Epithelial cell of prostate (primary cell): ENCODE data around the gene FLNA.
"Not testable (repeated sequence)": the region's sequence is repeated elsewhere in the genome, so short reads cannot be mapped to it uniquely, and the experiment has no call there.

ENCODE experiments used
- DNase-seq: peaks from one replicate; pipeline ENCODE4 v3.0.0-alpha.2; 2011; ENCODE audit warnings: low read depth, low spot score
- H3K27ac ChIP-seq: fragments of 450-650 bp; 2 replicates; pipeline ENCODE4 v1.5.1; 2017; ENCODE audit warnings: mild to moderate bottlenecking

The FLNA gene

GRCh38 chrX:154349359-154349935 is 25.0 kb downstream of the FLNA start:
- H3K27ac ChIP-seq, result no peak overlapping the region
- no peak for DNase-seq

- H3K27ac ChIP-seq, result no peak overlapping the region
- no peak for DNase-seq
Observed at GRCh38 chrX:154348646-154349358, 25.6 kb downstream of the FLNA start.

- no peak overlapping the region for H3K27ac ChIP-seq
- DNase-seq, result no peak
Observed at GRCh38 chrX:154348114-154348531, 26.3 kb downstream of the FLNA start.

DNA sequence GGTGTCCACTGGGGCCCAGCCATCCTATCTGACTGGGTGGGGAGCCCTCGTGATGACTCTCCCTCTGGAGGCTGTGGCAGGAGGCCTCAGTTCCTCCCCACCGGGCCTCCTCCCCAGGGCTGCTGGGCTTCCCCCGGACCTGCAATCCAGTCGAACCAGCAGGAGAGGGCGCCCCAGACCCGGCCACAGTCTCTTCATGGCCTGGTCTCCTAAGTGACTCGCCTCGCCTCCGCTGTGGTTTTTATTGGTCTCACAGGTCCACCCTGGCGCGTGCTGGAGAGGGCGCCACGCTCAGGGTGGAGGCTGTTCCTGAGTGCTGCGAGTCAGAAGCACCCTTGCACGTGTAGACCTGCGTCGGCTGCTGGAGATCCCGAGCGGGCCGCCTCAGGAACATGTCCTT is 30.8 kb downstream of the FLNA start:
- DNase-seq, result not testable (repeated sequence)

DNA sequence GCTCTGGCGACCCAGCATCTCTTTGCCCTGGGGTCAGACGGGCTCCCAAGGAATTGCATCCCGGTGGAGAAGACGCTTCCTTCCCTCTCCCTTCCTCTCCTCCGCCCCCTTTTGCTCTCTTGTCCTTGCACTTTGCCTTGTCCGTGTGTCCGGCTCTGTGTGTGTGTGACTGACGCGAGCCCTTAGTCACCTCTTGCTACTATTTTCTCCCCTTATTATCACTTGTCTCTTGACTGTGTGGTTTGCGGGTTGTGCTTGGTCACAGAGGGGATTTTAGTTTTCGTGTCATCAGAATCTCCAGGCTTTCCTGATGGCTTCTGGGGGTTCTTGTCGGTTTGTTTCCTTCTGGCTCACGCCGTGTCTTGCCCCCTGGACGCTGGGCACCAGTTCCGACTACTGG is 31.4 kb downstream of the FLNA start:
- not testable (repeated sequence) for H3K27ac ChIP-seq, DNase-seq

More for the DNA sequence above, 30.8 kb downstream of the FLNA start:
- H3K27ac ChIP-seq, result not testable (repeated sequence)

GRCh38 chrX:154341399-154342298 is 32.8 kb downstream of the FLNA start:
- H3K27ac ChIP-seq, DNase-seq: not testable (repeated sequence)

GRCh38 chrX:154334496-154334895 is 39.9 kb downstream of the FLNA start:
- no peak for DNase-seq
- H3K27ac ChIP-seq, result no peak overlapping the region

DNA sequence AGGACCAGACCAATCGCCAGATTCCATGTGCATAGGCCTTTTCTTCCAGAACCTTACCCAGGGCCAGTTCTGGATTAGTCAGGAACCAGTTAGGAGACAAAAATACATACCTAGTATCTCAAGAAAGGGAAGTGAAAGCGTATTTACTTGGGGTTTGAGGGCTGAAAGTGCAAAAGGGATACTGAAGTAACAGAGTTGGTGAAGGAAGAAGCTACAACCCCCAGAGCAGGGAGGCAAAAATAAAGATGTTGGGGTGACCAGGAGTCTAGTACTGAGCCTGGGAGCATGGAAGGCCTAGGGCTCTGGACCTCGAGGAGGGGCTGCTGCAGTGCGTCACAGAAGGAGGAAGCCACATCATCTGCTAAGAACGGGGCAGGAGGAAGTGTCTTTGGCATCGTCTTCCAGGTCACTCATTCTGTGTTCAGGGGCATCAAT is 40.6 kb downstream of the FLNA start:
- no peak for DNase-seq
- H3K27ac ChIP-seq, result no peak overlapping the region

GRCh38 chrX:154333116-154333515 is 41.3 kb downstream of the FLNA start:
- no peak for DNase-seq
- no peak overlapping the region for H3K27ac ChIP-seq

DNA sequence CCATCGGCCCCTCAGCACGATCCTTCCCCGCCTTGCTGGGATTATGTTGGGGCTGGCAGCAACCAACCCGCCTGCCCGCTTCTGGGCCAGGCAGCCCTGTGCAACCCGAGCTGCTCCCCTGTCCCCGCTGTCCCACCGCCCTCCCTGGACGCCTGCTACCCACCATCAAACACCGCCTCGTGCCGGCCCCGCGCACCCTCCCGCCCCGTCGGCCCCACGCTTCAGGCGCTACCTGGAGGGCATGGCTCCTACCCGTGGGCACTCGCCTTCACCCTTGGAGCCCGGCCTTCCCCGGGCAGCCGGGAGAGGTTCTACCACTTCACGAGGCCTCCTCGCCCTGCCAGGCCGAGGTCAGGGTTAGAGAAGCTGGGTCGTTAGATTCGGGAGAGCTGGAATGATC is 41.9 kb downstream of the FLNA start:
- no peak overlapping the region for H3K27ac ChIP-seq
- no peak for DNase-seq

GRCh38 chrX:154329294-154329693 is 45.1 kb downstream of the FLNA start:
- no peak for DNase-seq
- H3K27ac ChIP-seq, result no peak overlapping the region

- H3K27ac ChIP-seq, result no peak overlapping the region
- no peak for DNase-seq
Observed at GRCh38 chrX:154328646-154329045, 45.8 kb downstream of the FLNA start.

- no peak overlapping the region for H3K27ac ChIP-seq
- no peak for DNase-seq
Observed at GRCh38 chrX:154327038-154327820, 47.2 kb downstream of the FLNA start.

- no peak overlapping the region for H3K27ac ChIP-seq
- DNase-seq, result no peak
Observed at GRCh38 chrX:154325541-154325940, 48.9 kb downstream of the FLNA start.

DNA sequence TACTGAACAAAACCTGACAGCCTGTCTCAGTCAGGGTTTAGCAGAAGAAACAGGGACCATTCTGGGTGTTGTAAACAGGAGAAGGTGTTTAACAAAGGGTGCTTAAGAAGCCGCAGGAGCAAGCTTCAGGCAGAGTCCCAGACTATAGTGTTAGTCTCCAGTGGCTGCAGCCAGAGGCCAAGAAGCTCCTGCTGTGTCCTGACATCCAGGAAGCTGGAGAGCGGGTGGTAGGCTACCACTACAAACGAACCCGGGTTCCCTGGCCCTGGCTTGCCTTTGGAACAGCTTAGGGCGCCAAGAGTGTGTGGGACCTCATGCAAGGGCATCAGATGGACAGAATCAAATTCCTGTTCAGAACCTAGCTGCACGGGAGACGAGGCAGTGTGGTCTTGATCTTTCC is 50.9 kb downstream of the FLNA start:
- no peak overlapping the region for H3K27ac ChIP-seq
- no peak for DNase-seq

- H3K27ac ChIP-seq, result no peak overlapping the region
- no peak for DNase-seq
Observed at GRCh38 chrX:154322890-154323289, 51.5 kb downstream of the FLNA start.

- H3K27ac ChIP-seq, result no peak overlapping the region
- no peak for DNase-seq
Observed at GRCh38 chrX:154321594-154321993, 52.8 kb downstream of the FLNA start.

- DNase-seq, result no peak
- no peak overlapping the region for H3K27ac ChIP-seq
Observed at GRCh38 chrX:154321152-154321551, 53.3 kb downstream of the FLNA start.

- DNase-seq, result no peak
- no peak overlapping the region for H3K27ac ChIP-seq
Observed at GRCh38 chrX:154320406-154320805, 54.0 kb downstream of the FLNA start.

DNA sequence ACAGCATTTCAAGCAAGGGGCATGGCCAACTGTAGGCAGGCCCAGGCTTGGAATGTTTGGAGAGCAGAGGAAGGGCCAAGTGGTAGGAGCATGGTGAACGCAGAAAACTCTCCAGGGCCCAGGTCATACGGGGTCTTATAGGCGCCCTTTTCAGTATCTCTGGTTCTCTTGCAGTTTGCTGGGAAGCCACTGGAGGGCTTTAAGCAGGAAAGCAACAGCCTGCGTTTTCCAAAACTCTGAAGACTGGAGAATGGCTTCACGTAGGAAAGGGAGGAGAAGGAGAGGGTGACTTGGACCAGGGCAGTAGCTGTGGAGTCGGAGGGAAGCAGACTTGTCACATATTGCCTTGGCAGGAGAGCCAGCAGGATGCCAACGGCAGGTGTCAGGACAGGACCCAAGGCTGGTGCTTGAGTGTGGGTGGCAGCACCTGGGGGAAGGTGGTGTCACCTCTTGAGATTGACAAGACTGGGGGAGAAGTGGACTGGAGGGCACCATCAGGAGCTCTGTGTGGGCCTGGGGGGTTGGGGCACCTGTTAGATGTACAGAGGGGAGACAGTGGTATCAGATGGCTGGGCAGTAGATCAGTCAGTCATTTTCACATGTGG is 56.9 kb downstream of the FLNA start:
- no peak for DNase-seq
- H3K27ac ChIP-seq, result no peak overlapping the region
